ENCODE data around the gene LAMA1. TPM values are rescaled to one million over a fixed set of nuclear protein-coding genes. Genes with fewer than 3 reads are reported as not detected.

LAMA1 gene
- total RNA-seq, 6 donors from 2014 or later, result 0.89 to 3.1 (median 1.5) TPM

DNA sequence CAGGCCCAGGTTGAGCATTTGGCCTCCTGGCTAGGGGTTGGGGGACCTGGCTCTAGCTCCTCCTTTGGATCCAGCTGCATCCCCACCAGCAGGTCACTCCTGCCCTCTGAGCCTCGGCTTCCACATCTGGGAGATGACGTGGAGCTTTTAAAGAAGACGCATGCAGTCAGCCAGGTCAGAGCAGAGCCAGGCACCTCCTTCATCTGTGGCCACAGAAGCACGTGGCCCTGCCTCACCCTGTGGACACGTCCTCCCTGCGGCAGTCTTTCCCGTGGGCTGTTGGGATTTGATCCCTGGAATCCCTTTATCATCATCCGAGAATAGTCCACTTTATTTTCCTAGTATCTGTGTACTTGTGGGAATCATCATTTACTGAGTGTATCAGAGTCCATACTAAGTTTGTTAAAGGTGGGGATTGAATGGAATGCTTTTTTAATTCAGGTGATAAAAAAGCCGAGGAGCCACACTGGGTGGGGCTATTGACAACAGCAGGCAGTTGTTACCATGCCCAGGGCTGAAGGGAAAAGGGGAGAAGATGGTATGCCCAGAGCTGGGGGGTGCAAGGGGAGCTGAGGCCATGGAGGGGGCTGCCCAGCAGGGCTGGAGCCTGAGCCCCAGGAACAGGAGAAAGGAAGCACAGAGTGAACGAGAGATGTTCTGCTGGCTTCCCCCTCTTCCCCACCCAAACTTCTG is 170.1 kb downstream of the LAMA1 start:
- Histone ChIP-seq H3K4me3 (no peak overlapping the region), H3K27me3 (no peaks in the 10 kb centered on the region), H3K9me3 (no peaks in the 10 kb centered on the region), H3K36me3 (no peaks in the 10 kb centered on the region), H3K27ac (no peak overlapping the region), H3K4me1 (no peaks in the 10 kb centered on the region)
- DNase-seq (peak in 1 of 2 donors; percentile 17), ATAC-seq (ENCODE audit: low FRiP score in 2 of 2) (no peak)
- TF ChIP-seq EP300 (IDR thresholded peaks at IDR 0.05), result no peak
- TF ChIP-seq, protein P1, sequence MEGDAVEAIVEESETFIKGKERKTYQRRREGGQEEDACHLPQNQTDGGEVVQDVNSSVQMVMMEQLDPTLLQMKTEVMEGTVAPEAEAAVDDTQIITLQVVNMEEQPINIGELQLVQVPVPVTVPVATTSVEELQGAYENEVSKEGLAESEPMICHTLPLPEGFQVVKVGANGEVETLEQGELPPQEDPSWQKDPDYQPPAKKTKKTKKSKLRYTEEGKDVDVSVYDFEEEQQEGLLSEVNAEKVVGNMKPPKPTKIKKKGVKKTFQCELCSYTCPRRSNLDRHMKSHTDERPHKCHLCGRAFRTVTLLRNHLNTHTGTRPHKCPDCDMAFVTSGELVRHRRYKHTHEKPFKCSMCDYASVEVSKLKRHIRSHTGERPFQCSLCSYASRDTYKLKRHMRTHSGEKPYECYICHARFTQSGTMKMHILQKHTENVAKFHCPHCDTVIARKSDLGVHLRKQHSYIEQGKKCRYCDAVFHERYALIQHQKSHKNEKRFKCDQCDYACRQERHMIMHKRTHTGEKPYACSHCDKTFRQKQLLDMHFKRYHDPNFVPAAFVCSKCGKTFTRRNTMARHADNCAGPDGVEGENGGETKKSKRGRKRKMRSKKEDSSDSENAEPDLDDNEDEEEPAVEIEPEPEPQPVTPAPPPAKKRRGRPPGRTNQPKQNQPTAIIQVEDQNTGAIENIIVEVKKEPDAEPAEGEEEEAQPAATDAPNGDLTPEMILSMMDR (IDR thresholded peaks at IDR 0.05), result no peak
- no peak for TF ChIP-seq POLR2AphosphoS5 (IDR thresholded peaks at IDR 0.05)
- TF ChIP-seq POLR2A (IDR thresholded peaks at IDR 0.05), result no peak
- 74 to 90% methylated on average over 10 of the region's 10 CpGs for WGBS, 2 donors

DNA sequence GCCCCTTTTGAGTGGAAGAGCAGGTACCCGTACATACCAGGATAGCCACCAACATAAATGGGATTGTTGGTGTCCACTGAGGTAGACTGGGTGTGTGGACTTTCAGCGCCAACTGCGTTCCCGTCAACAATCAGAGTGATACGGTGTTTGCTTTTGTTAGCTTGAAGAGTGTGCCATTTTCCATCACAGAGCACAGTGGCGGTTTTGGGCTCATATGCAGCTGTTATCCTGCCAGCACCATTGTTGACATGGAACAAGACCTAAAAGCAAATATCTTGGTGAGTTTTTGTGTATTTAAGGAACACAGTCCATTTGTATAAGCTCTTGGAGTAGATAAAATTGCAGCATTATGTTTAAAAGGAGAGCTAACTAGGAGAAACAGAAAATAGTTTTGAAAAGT is 174.5 kb downstream of the LAMA1 start:
- Histone ChIP-seq H3K9me3 (no peaks in the 10 kb centered on the region), H3K27me3 (no peaks in the 10 kb centered on the region), H3K27ac (no peak overlapping the region), H3K4me1 (no peaks in the 10 kb centered on the region), H3K36me3 (no peaks in the 10 kb centered on the region), H3K4me3 (no peak overlapping the region)
- ATAC-seq (ENCODE audit: low FRiP score in 2 of 2) (no peak), DNase-seq (no peak)
- TF ChIP-seq POLR2AphosphoS5 (IDR thresholded peaks at IDR 0.05), result no peak
- TF ChIP-seq, protein P1 (IDR thresholded peaks at IDR 0.05), result no peak
- TF ChIP-seq EP300 (IDR thresholded peaks at IDR 0.05), result no peak
- TF ChIP-seq POLR2A (IDR thresholded peaks at IDR 0.05), result no peak
- WGBS, 2 donors, result 69 to 76% methylated on average over 6 of the region's 6 CpGs

DNA sequence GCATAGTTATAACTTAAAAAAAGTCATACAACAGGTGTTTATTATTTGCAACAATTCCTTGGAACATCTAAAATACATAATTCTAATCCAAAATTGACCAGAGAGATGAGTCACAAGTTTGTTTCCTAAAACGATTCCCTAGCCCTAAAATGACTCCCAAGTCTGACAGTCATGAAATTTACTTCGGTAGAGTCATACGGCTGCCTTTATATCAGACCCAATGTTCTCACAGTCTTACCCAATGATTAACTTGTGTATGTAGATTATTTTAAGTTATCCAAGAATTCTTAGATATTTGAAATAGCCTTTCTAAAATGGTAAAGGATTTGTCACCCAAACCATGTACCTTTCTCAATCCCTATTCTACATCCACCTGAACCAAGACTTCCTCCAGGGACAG is 174.9 kb downstream of the LAMA1 start:
- H3K36me3 ChIP-seq, result no peaks in the 10 kb centered on the region
- H3K27me3 ChIP-seq, result no peaks in the 10 kb centered on the region
- DNase-seq (no peak), ATAC-seq (ENCODE audit: low FRiP score in 2 of 2) (no peak)
- H3K4me3 ChIP-seq, result no peak overlapping the region
- no peak overlapping the region for H3K27ac ChIP-seq
- no peaks in the 10 kb centered on the region for H3K4me1 ChIP-seq
- TF ChIP-seq POLR2AphosphoS5 (IDR thresholded peaks at IDR 0.05), result no peak
- TF ChIP-seq, protein P1 (IDR thresholded peaks at IDR 0.05), result no peak
- no peak for TF ChIP-seq POLR2A (IDR thresholded peaks at IDR 0.05)
- 90 to 91% methylated on average over 3 of the region's 3 CpGs for WGBS, 2 donors
- H3K9me3 ChIP-seq, result no peaks in the 10 kb centered on the region

DNA sequence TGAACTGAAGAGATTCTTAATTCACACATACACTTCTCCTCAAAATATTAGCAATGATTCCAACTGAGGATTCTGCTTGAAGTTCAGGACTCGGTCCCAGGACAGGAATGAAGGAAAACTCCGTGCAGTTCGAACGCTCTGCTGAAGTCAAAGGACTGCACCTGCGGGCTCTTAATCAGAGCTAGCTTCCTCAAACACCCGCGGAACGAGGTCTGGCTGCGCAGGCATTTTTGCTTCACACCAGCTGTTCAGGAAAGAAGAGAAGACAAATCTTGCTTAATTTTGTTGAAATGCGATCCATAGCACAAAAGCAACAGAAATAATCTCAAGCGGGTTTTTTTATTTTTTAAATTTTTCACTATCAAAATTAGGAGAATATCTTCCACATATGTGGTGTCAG is 175.6 kb downstream of the LAMA1 start:
- Histone ChIP-seq H3K9me3 (no peaks in the 10 kb centered on the region), H3K4me3 (no peak overlapping the region), H3K4me1 (no peaks in the 10 kb centered on the region), H3K36me3 (no peaks in the 10 kb centered on the region), H3K27me3 (no peaks in the 10 kb centered on the region), H3K27ac (no peak overlapping the region)
- no peak for TF ChIP-seq POLR2AphosphoS5 (IDR thresholded peaks at IDR 0.05)
- no peak for TF ChIP-seq POLR2A (IDR thresholded peaks at IDR 0.05)
- no peak for TF ChIP-seq EP300 (IDR thresholded peaks at IDR 0.05)
- TF ChIP-seq, protein P1 (IDR thresholded peaks at IDR 0.05), result no peak
- WGBS, 2 donors, result 63 to 73% methylated on average over 11 of the region's 11 CpGs
- no peak for ATAC-seq (ENCODE audit: low FRiP score in 2 of 2)
- no peak for DNase-seq

DNA sequence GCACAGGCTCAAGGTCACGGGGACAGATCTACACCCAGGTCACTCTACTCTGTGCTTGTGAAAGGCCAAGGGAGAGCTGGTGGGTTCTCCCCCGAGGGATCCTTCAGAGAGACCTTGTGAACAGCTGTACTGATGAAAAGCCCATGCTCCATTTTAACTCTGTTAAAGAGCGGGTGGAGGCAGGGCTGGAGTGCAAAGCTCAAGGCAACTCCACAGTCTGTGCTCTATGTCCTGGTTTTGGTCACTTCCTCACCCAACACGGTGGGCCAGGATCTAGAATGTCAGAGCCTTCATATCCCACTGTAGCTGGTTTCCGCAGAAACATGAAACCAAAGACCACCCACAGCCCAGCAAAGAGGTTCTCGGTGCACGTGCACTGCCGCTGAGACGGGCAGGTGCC is 177.1 kb downstream of the LAMA1 start:
- Histone ChIP-seq H3K9me3 (no peaks in the 10 kb centered on the region), H3K4me1 (no peaks in the 10 kb centered on the region), H3K36me3 (no peaks in the 10 kb centered on the region), H3K27ac (no peak overlapping the region), H3K27me3 (no peaks in the 10 kb centered on the region), H3K4me3 (no peak overlapping the region)
- DNase-seq (no peak), ATAC-seq (ENCODE audit: low FRiP score in 2 of 2) (peak in 1 of 2 donors; percentile 46)
- WGBS, 2 donors, result 94 to 95% methylated on average over 8 to 9 of the region's 9 CpGs
- no peak for TF ChIP-seq EP300 (IDR thresholded peaks at IDR 0.05)
- no peak for TF ChIP-seq POLR2AphosphoS5 (IDR thresholded peaks at IDR 0.05)
- TF ChIP-seq, protein P1 (IDR thresholded peaks at IDR 0.05), result no peak
- no peak for TF ChIP-seq POLR2A (IDR thresholded peaks at IDR 0.05)
